Activated T-cell treated with anti-CD3 and anti-CD28 coated beads, Interleukin-2, amount 50 U/mL, for 4 hours (primary cell): ENCODE measurements around the gene DCAF17. TPM values are rescaled to one million over a fixed set of nuclear protein-coding genes. Genes with fewer than 3 reads are reported as not detected.
"Not testable (repeated sequence)": the region's sequence is repeated elsewhere in the genome, so short reads cannot be mapped to it uniquely, and the experiment has no call there.

Experiments used
- ATAC-seq, 2 donors: fragments of 200-7000 bp; cut with Tn5 transposase; one replicate each; pipeline ENCODE4 v1.10.0; 2021
- DNase-seq: peaks from one replicate; pipeline ENCODE4 v3.0.0-alpha.2; 2020
- H3K27me3 Mint-ChIP-seq: one replicate; pipeline ENCODE4 v1.8.0; 2021; ENCODE audit warnings: low read depth, mixed read lengths
- H3K36me3 Mint-ChIP-seq: one replicate; pipeline ENCODE4 v1.8.0; 2022; ENCODE audit warnings: mixed read lengths; ENCODE audit not compliant: insufficient read depth
- H3K4me1 Mint-ChIP-seq: one replicate; pipeline ENCODE4 v1.8.0; 2021; ENCODE audit warnings: low read depth, mixed read lengths
- H3K4me3 Mint-ChIP-seq: one replicate; pipeline ENCODE4 v1.8.0; 2021; ENCODE audit warnings: mild to moderate bottlenecking, moderate library complexity, mixed read lengths
- H3K9me3 Mint-ChIP-seq: one replicate; pipeline ENCODE4 v1.8.0; 2021; ENCODE audit warnings: mixed read lengths
- total RNA-seq, 3 donors: library from RNA; stranded (reverse); gene quantifications; one replicate each; pipeline ENCODE4 v1.2.1, GENCODE V29; 2021

The DCAF17 gene
- total RNA-seq, 3 donors from 2014 or later = 19.1 to 26.9 (median 23.0) TPM

DNA sequence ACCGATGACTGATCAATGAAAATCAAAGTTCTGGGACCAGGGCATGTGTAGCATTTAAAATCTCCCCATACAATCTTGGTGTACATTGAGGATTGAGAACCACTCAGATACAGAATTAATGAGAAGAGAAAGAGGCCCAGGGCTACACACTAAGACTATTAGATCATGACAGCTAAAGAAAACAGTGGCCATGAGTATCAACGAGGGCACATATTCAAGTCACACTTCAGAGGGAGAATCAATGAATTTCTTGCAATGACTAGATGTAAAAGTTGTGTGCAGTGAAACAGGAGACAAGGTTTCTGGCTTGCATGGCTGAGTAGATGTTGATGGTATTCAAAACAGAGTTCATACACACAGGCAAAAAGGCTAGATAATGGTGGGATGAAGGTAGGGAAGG is 29.3 kb upstream of the DCAF17 start:
- H3K36me3 Mint-ChIP-seq = peaks cover 18% of the 10 kb centered on the region
- no peak for DNase-seq
- no peak overlapping the region for H3K4me3 Mint-ChIP-seq
- peaks cover 39% of the 10 kb centered on the region for H3K4me1 Mint-ChIP-seq
- peaks cover 10% of the 10 kb centered on the region for H3K9me3 Mint-ChIP-seq
- no peaks in the 10 kb centered on the region for H3K27me3 Mint-ChIP-seq
- no peak for ATAC-seq

DNA sequence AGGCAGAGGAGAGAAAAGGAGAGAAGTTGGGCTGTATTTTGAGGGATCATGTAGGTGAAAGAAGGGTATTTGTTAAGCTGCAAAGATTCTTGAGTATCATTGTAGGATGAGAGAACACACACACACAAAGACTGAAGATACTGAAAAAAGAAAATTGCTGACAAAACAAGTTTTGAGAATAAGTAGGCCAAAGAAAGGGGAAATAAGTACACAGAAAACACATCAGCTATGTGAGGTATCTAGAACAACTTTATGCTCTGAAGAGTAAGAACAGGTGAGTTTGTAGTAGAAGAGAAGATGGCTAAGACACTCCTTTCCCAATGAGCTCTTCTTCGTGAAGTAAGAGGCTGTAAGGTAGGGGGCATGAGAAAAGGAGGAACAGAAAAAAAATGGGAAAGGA is 28.5 kb upstream of the DCAF17 start:
- ATAC-seq (no peak), DNase-seq (no peak)
- Mint-ChIP-seq H3K4me1 (peaks cover 39% of the 10 kb centered on the region), H3K4me3 (no peak overlapping the region), H3K36me3 (peaks cover 18% of the 10 kb centered on the region), H3K27me3 (no peaks in the 10 kb centered on the region), H3K9me3 (peaks cover 10% of the 10 kb centered on the region)

DNA sequence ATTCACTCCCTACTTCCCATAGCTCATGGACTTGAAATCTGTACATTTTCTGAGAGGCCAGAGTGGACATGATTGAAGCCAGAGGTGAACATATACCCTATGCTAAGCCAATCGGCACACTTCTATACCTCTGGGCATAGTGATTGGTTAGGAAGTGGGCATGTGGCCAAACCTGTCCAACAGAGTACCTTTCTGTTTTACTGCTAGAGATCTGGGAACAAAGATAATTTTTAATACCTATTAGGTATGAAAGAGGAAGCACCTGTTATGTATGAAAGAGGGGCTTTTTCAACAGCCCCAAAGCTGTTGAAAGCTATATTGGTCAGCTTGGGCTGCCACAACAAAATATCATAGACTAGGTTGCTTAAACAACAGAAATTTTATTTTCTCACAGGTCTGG is 28.0 kb upstream of the DCAF17 start:
- no peaks in the 10 kb centered on the region for H3K27me3 Mint-ChIP-seq
- H3K9me3 Mint-ChIP-seq = peaks cover 10% of the 10 kb centered on the region
- ATAC-seq (no peak), DNase-seq (no peak)
- H3K4me3 Mint-ChIP-seq = no peak overlapping the region
- H3K4me1 Mint-ChIP-seq = peaks cover 42% of the 10 kb centered on the region
- H3K36me3 Mint-ChIP-seq = peaks cover 20% of the 10 kb centered on the region

DNA sequence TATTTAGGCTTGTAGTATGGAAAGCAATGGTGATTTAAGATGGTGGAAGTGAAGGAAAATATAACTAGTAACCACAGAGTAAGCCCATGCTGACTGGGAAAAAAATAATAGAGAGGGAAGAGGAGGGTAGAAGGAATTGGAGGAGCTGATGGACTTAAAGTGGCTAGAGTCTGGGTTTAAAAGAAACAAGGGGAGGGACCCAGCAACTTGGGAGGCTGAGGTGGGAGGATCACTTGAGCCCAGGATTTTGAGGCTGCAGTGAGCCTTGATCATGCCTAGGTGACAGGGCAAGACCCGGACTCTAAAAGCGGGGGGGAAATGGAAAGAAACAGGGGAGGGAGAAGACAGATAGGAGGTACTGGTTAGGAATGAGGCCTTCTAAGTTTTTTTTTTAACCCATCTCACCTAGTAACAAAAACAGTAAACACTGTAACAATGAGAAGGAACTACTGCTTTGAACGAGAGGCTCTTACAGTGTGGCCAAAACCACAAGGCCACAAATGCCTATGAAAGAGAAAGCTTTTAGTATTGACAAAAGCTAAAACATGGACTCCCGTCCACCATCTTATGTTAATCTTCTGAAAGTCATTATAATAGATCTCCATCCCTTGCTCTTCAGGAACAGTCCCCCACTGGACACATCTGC is 26.9 kb upstream of the DCAF17 start:
- Mint-ChIP-seq H3K27me3 (no peaks in the 10 kb centered on the region), H3K4me3 (no peak overlapping the region), H3K4me1 (peaks cover 39% of the 10 kb centered on the region), H3K36me3 (peaks cover 19% of the 10 kb centered on the region), H3K9me3 (peaks cover 5% of the 10 kb centered on the region)
- no peak for DNase-seq
- no peak for ATAC-seq

DNA sequence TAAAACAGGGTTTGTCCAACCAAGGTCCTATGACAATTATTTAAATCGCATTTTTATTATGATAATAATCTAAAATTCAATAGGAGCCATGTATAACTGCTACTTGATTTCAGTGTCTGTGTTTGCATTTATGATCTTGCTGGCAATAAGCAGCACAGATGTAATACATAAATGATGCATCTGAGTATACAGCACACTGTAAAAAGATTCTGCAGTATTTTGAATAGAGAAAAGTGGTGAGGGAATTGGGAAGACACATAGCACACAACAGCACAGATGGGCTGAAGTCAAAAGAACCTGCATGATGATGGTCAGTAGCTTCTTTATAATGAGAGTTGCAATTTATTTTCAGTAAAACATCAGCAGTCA is 26.4 kb upstream of the DCAF17 start:
- ATAC-seq (no peak), DNase-seq (no peak)
- Mint-ChIP-seq H3K4me3 (no peak overlapping the region), H3K27me3 (no peaks in the 10 kb centered on the region), H3K9me3 (peaks cover 4% of the 10 kb centered on the region), H3K4me1 (peaks cover 38% of the 10 kb centered on the region), H3K36me3 (peaks cover 19% of the 10 kb centered on the region)

DNA sequence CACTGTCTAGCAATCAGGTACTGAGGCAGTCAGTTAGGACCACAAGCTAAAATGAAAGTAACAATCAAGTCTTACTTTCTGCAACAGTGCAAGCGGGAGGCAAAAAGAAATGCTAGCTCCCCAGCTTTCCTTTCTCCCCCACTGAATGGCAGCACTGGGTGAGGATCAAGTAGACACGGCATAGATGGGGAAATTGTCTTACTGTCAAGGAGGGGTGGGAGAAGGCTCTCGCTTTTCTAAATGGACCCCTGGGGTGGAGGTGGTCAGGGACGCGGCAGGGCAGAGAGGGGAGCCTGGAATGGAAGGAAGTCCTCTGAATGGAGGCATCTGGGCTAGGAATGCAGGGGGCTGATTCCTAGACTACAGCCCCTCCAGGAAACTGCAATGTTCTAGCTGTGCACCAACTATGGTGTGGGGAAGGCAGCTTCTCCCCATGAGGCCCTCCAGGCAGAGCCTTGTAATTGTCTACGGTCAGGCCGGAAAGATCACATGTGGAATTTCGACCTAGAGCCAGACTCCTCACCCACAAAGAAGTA is 24.5 kb upstream of the DCAF17 start:
- peak in 1 of 2 donors; percentile 48 for ATAC-seq

GRCh38 chr2:171410101-171410500 is 23.9 kb upstream of the DCAF17 start:
- ATAC-seq (no peak), DNase-seq (no peak)
- Mint-ChIP-seq H3K27me3 (no peaks in the 10 kb centered on the region), H3K36me3 (peaks cover 18% of the 10 kb centered on the region), H3K4me3 (no peak overlapping the region), H3K4me1 (peaks cover 28% of the 10 kb centered on the region), H3K9me3 (peaks cover 8% of the 10 kb centered on the region)

More for the DNA sequence above, 24.5 kb upstream of the DCAF17 start:
- no peak for DNase-seq
- Mint-ChIP-seq H3K9me3 (peaks cover 4% of the 10 kb centered on the region), H3K4me1 (peaks cover 28% of the 10 kb centered on the region), H3K4me3 (peak overlapping the region; percentile 61), H3K27me3 (no peaks in the 10 kb centered on the region), H3K36me3 (peaks cover 20% of the 10 kb centered on the region)

- Mint-ChIP-seq H3K27me3 (no peaks in the 10 kb centered on the region), H3K9me3 (peaks cover 8% of the 10 kb centered on the region), H3K4me1 (peaks cover 24% of the 10 kb centered on the region), H3K4me3 (no peak overlapping the region), H3K36me3 (peaks cover 13% of the 10 kb centered on the region)
- no peak for DNase-seq
- no peak for ATAC-seq
Observed at GRCh38 chr2:171410624-171411023, 23.4 kb upstream of the DCAF17 start.

GRCh38 chr2:171411214-171411613 is 22.8 kb upstream of the DCAF17 start:
- H3K9me3 Mint-ChIP-seq = peaks cover 8% of the 10 kb centered on the region
- peaks cover 28% of the 10 kb centered on the region for H3K4me1 Mint-ChIP-seq
- no peak overlapping the region for H3K4me3 Mint-ChIP-seq
- H3K27me3 Mint-ChIP-seq = no peaks in the 10 kb centered on the region
- ATAC-seq = no peak
- peaks cover 12% of the 10 kb centered on the region for H3K36me3 Mint-ChIP-seq
- no peak for DNase-seq

DNA sequence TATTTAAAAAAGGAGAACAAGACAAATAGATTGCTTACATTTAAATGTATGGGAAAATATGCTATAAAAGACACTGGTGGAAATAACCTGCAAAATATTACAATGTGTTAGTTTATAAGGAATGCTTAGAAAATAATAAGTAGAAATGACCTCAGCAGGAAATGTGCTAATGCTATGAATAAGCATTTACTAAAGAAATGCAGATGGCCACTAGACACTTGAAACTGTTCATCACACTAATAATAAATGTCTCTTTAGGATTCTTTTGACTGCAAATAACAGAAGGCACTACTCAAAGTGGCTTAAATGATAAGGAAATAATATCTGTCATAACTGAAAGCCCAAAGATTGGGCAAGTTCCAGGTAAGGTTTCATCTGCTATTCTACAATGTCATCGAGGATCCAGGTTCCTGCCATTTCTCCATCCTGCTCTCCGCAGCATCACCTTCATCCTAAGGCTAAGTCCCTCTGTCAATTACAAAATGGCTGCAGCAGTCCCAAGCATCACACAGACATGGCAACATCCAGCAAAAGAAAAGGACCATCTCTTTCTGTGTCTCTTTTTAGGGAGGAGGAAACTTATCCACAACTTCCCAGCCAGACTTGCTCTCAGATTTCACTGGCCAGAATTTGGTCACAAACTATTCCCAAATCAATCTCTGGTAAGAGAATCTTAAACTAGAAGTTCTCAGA is 22.1 kb upstream of the DCAF17 start:
- H3K27me3 Mint-ChIP-seq = no peaks in the 10 kb centered on the region
- ATAC-seq = no peak
- DNase-seq = no peak
- peaks cover 29% of the 10 kb centered on the region for H3K4me1 Mint-ChIP-seq
- H3K36me3 Mint-ChIP-seq = peaks cover 10% of the 10 kb centered on the region
- no peak overlapping the region for H3K4me3 Mint-ChIP-seq
- H3K9me3 Mint-ChIP-seq = peaks cover 6% of the 10 kb centered on the region

DNA sequence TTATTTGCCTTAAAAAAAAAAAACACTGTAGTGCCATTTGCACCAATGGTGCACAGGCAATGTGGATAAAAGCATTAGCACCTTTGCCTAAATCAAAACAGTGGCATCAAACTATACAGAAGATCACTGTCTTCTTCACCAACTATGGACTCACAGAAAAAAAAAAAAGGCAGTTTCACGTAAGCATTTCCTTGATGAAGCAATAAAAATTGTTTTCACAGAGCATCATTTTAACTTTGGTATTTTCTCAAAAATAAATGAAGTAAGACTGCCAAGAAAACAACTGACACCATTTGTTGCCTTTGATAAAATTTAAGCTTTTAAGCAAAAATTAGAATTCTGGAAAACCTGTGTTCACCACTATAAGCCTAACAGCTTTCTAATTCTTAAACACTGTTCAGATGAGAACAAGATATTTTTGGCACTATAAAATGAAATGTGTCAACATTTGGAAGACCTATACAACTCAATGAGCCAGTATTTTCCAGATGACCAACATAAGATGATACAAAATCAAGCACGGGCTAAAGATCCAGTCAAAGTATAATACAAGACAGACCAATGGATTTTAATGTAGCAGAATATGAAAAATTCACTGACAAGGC is 21.4 kb upstream of the DCAF17 start:
- Mint-ChIP-seq H3K4me1 (peaks cover 24% of the 10 kb centered on the region), H3K36me3 (peaks cover 10% of the 10 kb centered on the region), H3K4me3 (no peak overlapping the region), H3K9me3 (peaks cover 3% of the 10 kb centered on the region), H3K27me3 (no peaks in the 10 kb centered on the region)
- DNase-seq (no peak), ATAC-seq (no peak)

GRCh38 chr2:171414645-171415044 is 19.4 kb upstream of the DCAF17 start:
- H3K36me3 Mint-ChIP-seq = peaks cover 11% of the 10 kb centered on the region
- ATAC-seq = peak in 1 of 2 donors; percentile 10
- H3K4me3 Mint-ChIP-seq, H3K9me3 Mint-ChIP-seq, DNase-seq, H3K27me3 Mint-ChIP-seq: not testable (repeated sequence)
- H3K4me1 Mint-ChIP-seq = peaks cover 24% of the 10 kb centered on the region

DNA sequence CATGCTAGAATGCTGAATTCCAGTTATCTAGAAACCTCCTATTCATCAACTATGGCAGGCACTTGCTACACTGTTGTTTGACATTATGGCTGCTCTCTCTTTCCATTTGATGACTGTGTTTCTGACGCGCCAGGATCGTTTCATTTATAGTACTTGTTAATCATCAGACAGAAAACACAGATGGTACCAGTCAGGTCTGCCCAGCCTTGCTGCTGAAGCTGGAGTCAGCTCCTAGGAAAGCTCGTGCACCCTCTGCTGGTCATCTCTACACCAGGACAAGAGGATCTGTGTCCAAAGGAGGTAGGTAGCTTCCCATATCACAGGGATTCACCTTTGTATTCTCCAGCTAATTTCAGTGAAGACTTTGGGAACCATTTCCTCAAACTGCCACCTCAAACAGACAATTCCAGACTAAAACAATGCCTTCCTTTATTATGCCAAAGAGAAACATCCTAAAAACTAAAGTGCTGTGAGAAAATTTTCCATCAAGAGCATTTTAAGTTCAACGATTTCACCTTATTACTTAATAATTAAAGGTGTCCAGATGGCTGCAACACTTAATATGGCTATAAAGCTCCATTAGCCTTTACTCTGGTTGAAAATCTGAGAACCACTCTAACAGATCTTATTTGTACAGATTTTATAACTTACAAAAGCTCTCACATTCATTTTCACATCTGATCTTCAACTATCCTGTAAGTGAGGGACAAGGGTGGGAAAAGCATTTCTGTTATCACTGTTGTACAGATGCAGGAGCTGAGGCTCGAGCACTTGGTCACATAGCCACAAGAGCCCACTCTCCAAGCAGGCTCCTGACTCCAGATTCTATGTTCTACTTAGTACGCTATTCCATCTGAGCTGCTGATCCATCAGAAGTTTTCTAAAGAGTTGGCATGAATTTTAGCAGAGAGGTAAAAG is 17.8 kb upstream of the DCAF17 start:
- ATAC-seq (peak; percentile 98 to 99), DNase-seq (peak; percentile 77)
- Mint-ChIP-seq H3K4me3 (peak overlapping the region; percentile 31), H3K36me3 (peaks cover 9% of the 10 kb centered on the region), H3K9me3 (peaks cover 3% of the 10 kb centered on the region), H3K27me3 (no peaks in the 10 kb centered on the region), H3K4me1 (peaks cover 29% of the 10 kb centered on the region)

- peaks cover 16% of the 10 kb centered on the region for H3K36me3 Mint-ChIP-seq
- DNase-seq (no peak), ATAC-seq (no peak)
- no peaks in the 10 kb centered on the region for H3K27me3 Mint-ChIP-seq
- H3K9me3 Mint-ChIP-seq = peaks cover 15% of the 10 kb centered on the region
- no peak overlapping the region for H3K4me3 Mint-ChIP-seq
- H3K4me1 Mint-ChIP-seq = peaks cover 32% of the 10 kb centered on the region
Observed at GRCh38 chr2:171419333-171419732, 14.7 kb upstream of the DCAF17 start.
